HG03571 (cell line): ENCODE results near the gene ARHGDIA.
A peak's percentile ranks its signal among the peaks of the same experiment; 100 is the strongest.

ENCODE experiments used
- ATAC-seq: cut with Tn5 transposase; IDR thresholded peaks from one replicate; pipeline ENCODE4 v1.9.1; 2021; ENCODE audit not compliant: unreplicated experiment

ARHGDIA gene

DNA sequence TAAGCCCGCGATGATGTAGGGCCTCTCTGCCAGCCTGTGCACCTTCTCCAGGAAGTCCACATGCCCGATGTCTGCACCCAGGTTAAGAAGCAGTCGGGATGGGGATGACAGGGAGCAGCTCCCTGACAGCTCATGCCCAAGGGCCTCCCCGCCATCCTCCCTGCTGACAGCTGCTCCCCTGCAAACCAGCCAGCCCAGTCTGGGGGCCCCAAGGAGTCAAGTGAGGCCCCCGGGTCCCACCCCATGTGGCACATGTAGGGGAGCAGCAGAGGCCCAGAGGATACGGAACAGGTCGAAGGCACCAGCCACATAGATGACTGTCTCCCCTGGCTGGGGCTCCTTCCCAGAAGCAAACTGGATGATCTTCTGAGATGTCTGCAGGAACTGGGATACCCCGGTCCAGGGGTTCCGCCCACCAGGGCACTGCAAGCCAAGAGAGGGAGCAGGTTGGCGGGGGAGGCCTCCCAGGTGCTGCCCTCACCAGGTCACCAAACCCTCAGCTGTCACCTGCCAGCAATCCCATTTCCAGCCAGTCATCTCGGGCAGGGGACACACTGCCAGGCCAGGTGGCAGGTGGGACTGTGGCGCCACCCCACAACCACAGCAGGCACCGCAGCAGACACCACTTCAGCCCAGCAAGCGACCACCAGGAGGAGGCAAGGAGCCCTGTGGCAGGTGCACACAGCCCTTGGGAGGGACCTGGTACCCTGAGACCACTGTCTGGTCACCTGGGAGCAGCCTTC lies 35.5 kb upstream of the ARHGDIA start:
- ATAC-seq: no peak

DNA sequence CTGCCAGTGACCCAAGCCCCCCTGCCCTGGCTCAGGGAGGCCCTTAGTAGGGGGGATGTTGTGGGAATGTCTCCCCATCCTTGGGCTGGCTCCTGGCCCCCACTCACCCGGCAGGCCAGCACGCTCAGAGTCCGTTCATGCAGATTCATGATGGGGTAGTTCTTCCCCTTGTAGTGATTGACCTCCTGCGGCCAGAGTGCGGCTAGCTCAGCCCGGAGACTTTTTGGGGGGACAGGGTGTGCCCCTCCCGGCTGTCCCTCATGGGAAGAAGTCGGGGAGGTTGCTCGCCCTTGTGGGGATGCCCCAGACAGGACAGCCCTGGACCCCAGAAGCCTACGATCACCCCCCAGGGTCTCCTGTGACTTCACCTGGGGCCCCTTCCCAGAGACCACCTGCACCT lies 34.9 kb upstream of the ARHGDIA start:
- ATAC-seq: no peak

GRCh38 chr17:81905424-81905875 lies 34.3 kb upstream of the ARHGDIA start:
- ATAC-seq: no peak

- ATAC-seq: no peak
These were observed 33.7 kb upstream of the ARHGDIA start for GRCh38 chr17:81904600-81905423.

DNA sequence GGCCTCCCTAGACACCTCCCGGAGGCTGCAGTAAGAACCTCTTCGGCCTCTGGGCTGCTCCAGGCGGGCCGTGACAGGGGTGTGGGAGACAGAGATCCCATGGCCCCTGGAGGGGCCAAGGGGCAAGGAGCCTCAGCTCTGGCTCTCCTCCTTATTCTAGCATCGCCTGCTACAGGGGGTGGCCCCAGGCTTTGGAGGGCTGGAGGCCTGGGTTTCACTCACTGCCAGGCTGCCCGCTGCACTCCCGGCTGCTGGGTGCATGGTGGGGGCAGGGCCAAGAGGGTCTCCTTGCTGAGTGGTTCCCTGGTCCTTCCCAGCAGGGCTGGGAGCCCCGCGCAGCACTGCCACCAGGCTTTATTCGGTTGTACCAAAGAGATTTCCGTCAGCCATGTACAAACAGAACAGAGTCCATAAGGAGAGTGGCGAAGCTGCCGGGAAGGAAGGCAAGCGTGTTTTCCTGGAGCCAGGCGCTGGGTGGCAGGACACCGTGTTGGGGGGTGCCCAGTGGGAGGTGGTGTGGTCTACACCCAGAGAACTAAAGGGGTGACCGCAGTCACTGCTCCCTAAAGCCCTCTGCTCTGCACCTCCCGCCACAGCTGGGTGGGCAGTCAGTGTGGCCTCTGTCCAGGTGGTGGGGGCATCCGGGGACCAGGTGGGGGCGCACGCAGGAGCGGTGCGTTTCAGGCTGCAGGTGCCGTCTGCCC lies 32.9 kb upstream of the ARHGDIA start:
- ATAC-seq: no peak

DNA sequence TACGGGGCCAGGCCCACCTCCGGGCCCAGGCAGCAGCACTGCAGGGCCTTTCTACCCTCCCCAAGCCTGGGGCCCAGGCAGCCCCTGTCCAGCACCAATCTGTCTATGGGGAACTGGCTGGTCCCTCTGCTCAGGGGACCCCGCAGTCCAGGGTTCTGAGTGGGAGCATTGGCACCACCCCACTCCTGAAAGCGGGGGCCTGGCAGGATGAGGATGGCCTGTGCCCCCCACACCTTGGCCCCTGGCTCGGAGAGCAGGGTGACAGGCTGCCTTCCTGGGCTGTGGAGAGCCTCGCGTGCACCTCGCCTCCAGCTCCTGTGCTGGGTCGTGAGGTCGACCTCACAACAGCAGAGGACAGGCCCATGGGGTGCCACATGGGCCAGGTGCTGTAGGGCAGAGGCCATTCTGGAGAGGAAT lies 32.3 kb upstream of the ARHGDIA start:
- no peak for ATAC-seq

DNA sequence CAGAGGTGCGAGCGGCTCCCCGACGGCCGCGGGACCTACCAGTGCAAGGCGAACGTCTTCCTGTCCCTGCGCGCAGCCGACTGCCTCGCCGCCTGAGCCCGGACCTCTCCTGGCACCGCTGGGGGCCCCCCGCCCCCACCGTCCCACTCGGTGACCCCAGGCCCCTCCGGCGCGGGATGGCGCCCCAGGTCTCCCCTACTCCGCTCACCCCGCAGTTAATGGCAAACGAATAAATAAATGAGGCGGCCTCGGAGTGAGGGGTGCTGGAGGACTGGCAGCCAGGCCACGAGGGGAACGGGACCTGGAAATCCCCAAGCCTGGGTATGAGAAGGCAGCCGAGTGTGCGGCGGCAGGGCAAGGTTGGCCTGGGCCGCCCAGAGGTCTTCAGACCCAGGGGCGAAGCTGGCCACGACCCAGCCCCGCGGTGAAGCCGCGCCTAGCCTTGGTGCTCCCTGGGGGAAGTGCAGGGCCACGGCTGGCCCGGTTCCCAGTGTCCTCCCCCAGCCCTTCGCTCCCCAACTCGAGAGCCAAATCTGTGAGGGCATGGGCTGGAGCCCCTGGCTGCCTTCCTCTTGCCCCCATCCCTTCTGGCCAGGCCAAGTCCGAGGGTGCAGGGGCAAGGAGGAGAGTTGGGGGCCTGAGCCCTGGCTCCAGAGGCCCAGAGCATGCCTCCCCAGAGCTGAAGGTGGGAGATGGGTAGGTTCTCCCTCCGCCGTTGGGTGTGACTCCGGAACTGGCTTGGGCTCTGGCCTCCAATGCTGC lies 31.7 kb upstream of the ARHGDIA start:
- ATAC-seq: no peak

DNA sequence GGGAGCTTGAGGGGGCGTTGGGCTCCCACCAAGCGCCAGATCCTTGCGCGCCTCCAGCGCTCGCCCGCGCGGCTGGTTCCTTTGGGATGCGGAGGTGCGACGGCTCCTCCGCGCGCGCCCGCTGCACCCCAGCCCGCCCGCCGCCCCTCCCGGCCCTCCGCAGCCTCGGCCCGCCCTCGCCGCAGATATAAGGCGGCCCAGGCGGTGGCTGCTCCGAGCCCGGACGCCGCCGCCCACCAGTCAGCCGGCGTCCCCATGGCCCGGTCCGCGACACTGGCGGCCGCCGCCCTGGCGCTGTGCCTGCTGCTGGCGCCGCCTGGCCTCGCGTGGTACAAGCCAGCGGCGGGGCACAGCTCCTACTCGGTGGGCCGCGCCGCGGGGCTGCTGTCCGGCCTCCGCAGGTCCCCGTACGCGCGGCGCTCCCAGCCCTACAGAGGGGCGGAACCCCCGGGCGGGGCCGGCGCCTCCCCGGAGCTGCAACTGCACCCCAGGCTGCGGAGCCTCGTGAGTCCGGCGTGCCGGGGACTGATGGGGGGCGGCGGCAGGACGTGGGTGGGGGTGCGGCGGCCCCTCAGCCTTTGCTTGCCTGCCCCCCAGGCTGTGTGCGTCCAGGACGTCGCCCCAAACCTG lies 31.0 kb upstream of the ARHGDIA start, which contains the start of gene NPB:
NPB (plus strand) TSS at position 216 of the 630 bp plus-strand sequence; CDS start at position 256, 40 bp downstream.
- ATAC-seq: no peak

GRCh38 chr17:81901167-81902022 lies 30.3 kb upstream of the ARHGDIA start:
- no peak for ATAC-seq

DNA sequence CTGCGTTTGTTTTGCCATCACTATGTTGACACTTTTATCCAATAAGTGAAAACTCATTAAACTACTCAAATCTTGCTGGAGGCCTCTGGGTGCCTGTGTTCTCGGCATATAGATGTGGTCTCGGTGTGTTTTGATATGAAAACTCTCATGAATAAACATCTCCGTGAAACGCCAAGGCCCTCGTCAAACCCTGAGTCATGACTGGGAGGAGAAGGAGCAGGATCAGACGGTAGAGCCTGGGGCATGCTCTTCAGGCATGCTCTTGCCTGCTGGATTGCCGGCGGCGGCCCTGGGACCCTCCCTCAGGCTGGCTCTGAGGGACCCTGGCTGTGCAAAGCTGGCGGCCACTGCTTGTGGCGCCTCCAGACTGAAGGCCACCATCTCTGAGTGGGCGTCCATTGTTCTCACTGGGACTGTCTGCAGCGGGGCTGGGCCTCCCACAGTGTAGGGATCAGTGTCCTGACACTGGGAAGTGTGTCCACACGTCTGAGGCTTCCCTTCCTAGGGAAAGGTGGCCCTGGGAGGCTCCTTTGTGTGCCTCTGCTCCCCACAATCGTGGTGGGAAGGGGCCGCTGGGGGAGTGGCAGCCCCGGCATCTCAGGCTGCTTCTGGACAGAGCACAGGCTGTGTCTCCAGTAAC lies 29.2 kb upstream of the ARHGDIA start:
- no peak for ATAC-seq

- ATAC-seq: no peak
These were observed 28.5 kb upstream of the ARHGDIA start for GRCh38 chr17:81899514-81900166.

GRCh38 chr17:81898885-81899284 lies 27.7 kb upstream of the ARHGDIA start:
- ATAC-seq: no peak

GRCh38 chr17:81898029-81898866 lies 27.1 kb upstream of the ARHGDIA start:
- no peak for ATAC-seq

- ATAC-seq: no peak
These were observed 24.3 kb upstream of the ARHGDIA start for GRCh38 chr17:81895400-81895799.

GRCh38 chr17:81891303-81891552 lies 20.1 kb upstream of the ARHGDIA start:
- ATAC-seq: no peak

GRCh38 chr17:81890447-81891302 lies 19.5 kb upstream of the ARHGDIA start:
- peak; percentile 7 for ATAC-seq

GRCh38 chr17:81889602-81890001 lies 18.5 kb upstream of the ARHGDIA start:
- ATAC-seq: no peak
